GM18498 (cell line): ENCODE measurements around the gene ANXA11.

Source experiments
- ATAC-seq: cut with Tn5 transposase; IDR thresholded peaks from one replicate; pipeline ENCODE4 v1.9.1; 2021; ENCODE audit warnings: mild to moderate bottlenecking, moderate library complexity; ENCODE audit not compliant: unreplicated experiment

ANXA11 gene

DNA sequence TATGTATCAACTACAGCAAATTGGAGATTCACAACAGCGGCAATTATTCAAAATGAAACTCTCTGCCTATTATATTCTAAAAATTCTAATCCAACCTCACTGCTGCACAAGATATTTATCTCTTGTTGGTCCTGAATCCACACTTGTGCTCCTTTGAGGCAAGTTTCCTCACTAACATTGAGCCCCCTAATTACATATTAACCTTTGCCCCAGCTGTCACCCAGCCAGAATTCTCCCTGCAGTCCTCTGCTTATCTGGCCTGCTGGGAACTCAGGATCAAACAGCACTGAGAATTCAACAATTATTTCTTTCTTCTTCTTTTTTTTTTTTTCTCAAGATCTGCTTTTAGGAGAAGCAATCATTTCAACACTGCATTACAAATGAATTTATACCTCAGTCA lies 94.4 kb downstream of the ANXA11 start:
- no peak for ATAC-seq

- ATAC-seq: no peak
Observed at GRCh38 chr10:80108576-80109239, 96.6 kb downstream of the ANXA11 start.

DNA sequence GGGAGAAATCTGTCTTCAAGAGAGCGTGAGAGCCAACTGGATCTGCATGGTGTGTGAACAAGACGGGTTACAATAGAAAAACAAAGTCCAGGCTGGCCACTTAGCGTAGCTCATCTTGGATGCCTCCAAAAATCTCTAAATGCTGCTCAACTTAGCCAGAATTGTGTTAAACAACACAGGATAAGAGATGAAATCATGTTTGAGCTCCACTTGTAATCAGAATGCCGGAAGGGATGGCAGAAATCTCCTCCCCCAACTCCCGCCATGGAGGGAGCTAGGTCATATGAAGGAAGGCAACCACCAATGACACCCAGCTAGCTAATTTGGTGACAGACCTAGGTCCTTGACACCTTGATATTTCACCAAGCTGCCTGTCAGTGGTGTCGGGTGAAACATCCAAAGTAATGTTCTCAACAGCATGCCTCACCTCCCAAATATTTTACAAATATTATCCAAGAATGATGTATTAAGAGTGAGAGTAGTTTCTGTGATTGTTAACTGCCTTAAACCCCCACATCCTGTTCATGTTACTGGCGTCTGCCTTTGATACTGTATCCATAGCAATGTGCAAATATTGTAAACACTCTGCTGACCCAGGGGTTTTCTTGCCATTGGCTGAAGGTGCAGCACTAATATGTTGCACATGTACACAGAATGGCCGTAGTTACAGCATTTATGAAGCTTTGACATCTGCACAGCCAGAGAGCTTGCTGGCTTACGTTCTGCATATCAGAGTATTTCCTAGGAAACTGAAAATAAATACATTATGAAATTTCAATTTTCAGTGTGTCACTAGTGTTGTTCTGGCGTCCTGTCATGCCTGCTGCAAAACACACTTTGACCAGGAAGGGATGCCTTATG lies 101.0 kb downstream of the ANXA11 start:
- ATAC-seq: peak; percentile 76
